ENCODE measurements around the gene PLGLB1. TPM values are rescaled to one million over a fixed set of nuclear protein-coding genes. Genes with fewer than 3 reads are reported as not detected.
"Not testable (repeated sequence)": the region's sequence is repeated elsewhere in the genome, so short reads cannot be mapped to it uniquely, and the experiment has no call there.

Gene PLGLB1
- polyA plus RNA-seq, 3 donors: 0.42 to 5.4 TPM; not detected in 1

GRCh38 chr2:87041321-87041978 is 19.8 kb upstream of the PLGLB1 start:
- H3K4me1 ChIP-seq (ENCODE audit: control insufficient read depth in 1 of 2, insufficient read depth in 2 of 2, low read length in 2 of 2); H3K27me3 Mint-ChIP-seq (ENCODE audit: low read depth in 3 of 3); H3K4me1 Mint-ChIP-seq; H3K27ac ChIP-seq (ENCODE audit: low read depth in 1 of 2, low read length in 2 of 2); H4K20me1 ChIP-seq (ENCODE audit: insufficient read depth, low read length); H3K27me3 ChIP-seq (ENCODE audit: control insufficient read depth in 2 of 2, insufficient read depth in 2 of 2, low read length in 2 of 2); H2AFZ ChIP-seq (ENCODE audit: insufficient read depth, low read depth, low read length, poor library complexity, severe bottlenecking); H3K36me3 ChIP-seq (replicated peaks in 1 of 2; ENCODE audit: control insufficient read depth in 1 of 2, insufficient read depth in 2 of 2, low read length in 2 of 2); H3K4me3 ChIP-seq (replicated peaks in 1 of 3; ENCODE audit: low read depth in 2 of 3, low read length in 3 of 3); H3K36me3 Mint-ChIP-seq; H3K79me2 ChIP-seq (ENCODE audit: insufficient read depth, low read length); H3K9ac ChIP-seq (ENCODE audit: insufficient read depth, low read length, poor library complexity, severe bottlenecking); DNase-seq; H3K9me3 Mint-ChIP-seq; H3K27ac Mint-ChIP-seq; H3K4me2 ChIP-seq (replicated peaks; ENCODE audit: extremely low read depth, low read length, poor library complexity, severe bottlenecking); H3K4me3 Mint-ChIP-seq; H3K9me3 ChIP-seq (replicated peaks in 1 of 2; ENCODE audit: control insufficient read depth in 1 of 2, insufficient read depth in 1 of 2, low read length in 2 of 2); intact Hi-C loops (cut with micrococcal nuclease): not testable (repeated sequence)
- no CpG with 5 or more reads among the region's 7 CpGs for WGBS (ENCODE audit: insufficient coverage)

- H3K4me1 ChIP-seq (ENCODE audit: control insufficient read depth in 1 of 2, insufficient read depth in 2 of 2, low read length in 2 of 2); H2AFZ ChIP-seq (ENCODE audit: insufficient read depth, low read depth, low read length, poor library complexity, severe bottlenecking); H3K27me3 Mint-ChIP-seq (ENCODE audit: low read depth in 3 of 3); H3K79me2 ChIP-seq (ENCODE audit: insufficient read depth, low read length); H3K9ac ChIP-seq (ENCODE audit: insufficient read depth, low read length, poor library complexity, severe bottlenecking); H3K36me3 ChIP-seq (replicated peaks in 1 of 2; ENCODE audit: control insufficient read depth in 1 of 2, insufficient read depth in 2 of 2, low read length in 2 of 2); H4K20me1 ChIP-seq (ENCODE audit: insufficient read depth, low read length); H3K4me1 Mint-ChIP-seq; H3K9me3 Mint-ChIP-seq; H3K4me3 Mint-ChIP-seq; H3K27ac ChIP-seq (ENCODE audit: low read depth in 1 of 2, low read length in 2 of 2); H3K4me2 ChIP-seq (replicated peaks; ENCODE audit: extremely low read depth, low read length, poor library complexity, severe bottlenecking); H3K9me3 ChIP-seq (replicated peaks in 1 of 2; ENCODE audit: control insufficient read depth in 1 of 2, insufficient read depth in 1 of 2, low read length in 2 of 2); H3K36me3 Mint-ChIP-seq; H3K27ac Mint-ChIP-seq; H3K27me3 ChIP-seq (ENCODE audit: control insufficient read depth in 2 of 2, insufficient read depth in 2 of 2, low read length in 2 of 2); DNase-seq; intact Hi-C loops (cut with micrococcal nuclease); H3K4me3 ChIP-seq (replicated peaks in 1 of 3; ENCODE audit: low read depth in 2 of 3, low read length in 3 of 3): not testable (repeated sequence)
Observed at GRCh38 chr2:87028607-87029006, 7.0 kb upstream of the PLGLB1 start.

- H3K27ac ChIP-seq (ENCODE audit: low read depth in 1 of 2, low read length in 2 of 2); H3K27me3 Mint-ChIP-seq (ENCODE audit: low read depth in 3 of 3); H3K36me3 Mint-ChIP-seq; DNase-seq; H3K9me3 Mint-ChIP-seq; H3K4me1 Mint-ChIP-seq; H3K9ac ChIP-seq (ENCODE audit: insufficient read depth, low read length, poor library complexity, severe bottlenecking); H3K79me2 ChIP-seq (ENCODE audit: insufficient read depth, low read length); H3K4me3 ChIP-seq (replicated peaks in 1 of 3; ENCODE audit: low read depth in 2 of 3, low read length in 3 of 3); H3K27me3 ChIP-seq (ENCODE audit: control insufficient read depth in 2 of 2, insufficient read depth in 2 of 2, low read length in 2 of 2); H3K4me1 ChIP-seq (ENCODE audit: control insufficient read depth in 1 of 2, insufficient read depth in 2 of 2, low read length in 2 of 2); intact Hi-C loops (cut with micrococcal nuclease); H3K4me2 ChIP-seq (replicated peaks; ENCODE audit: extremely low read depth, low read length, poor library complexity, severe bottlenecking); H3K9me3 ChIP-seq (replicated peaks in 1 of 2; ENCODE audit: control insufficient read depth in 1 of 2, insufficient read depth in 1 of 2, low read length in 2 of 2); H3K27ac Mint-ChIP-seq; H3K4me3 Mint-ChIP-seq; H3K36me3 ChIP-seq (replicated peaks in 1 of 2; ENCODE audit: control insufficient read depth in 1 of 2, insufficient read depth in 2 of 2, low read length in 2 of 2); H2AFZ ChIP-seq (ENCODE audit: insufficient read depth, low read depth, low read length, poor library complexity, severe bottlenecking); H4K20me1 ChIP-seq (ENCODE audit: insufficient read depth, low read length): not testable (repeated sequence)
- no CpG with 5 or more reads among the region's 1 CpG for WGBS (ENCODE audit: insufficient coverage)
Observed at GRCh38 chr2:87026816-87027215, 5.2 kb upstream of the PLGLB1 start.

- H3K4me2 ChIP-seq (replicated peaks; ENCODE audit: extremely low read depth, low read length, poor library complexity, severe bottlenecking); H3K4me3 ChIP-seq (replicated peaks in 1 of 3; ENCODE audit: low read depth in 2 of 3, low read length in 3 of 3); H3K27me3 ChIP-seq (ENCODE audit: control insufficient read depth in 2 of 2, insufficient read depth in 2 of 2, low read length in 2 of 2); H4K20me1 ChIP-seq (ENCODE audit: insufficient read depth, low read length); intact Hi-C loops (cut with micrococcal nuclease); H3K9me3 Mint-ChIP-seq; H3K79me2 ChIP-seq (ENCODE audit: insufficient read depth, low read length); H3K9me3 ChIP-seq (replicated peaks in 1 of 2; ENCODE audit: control insufficient read depth in 1 of 2, insufficient read depth in 1 of 2, low read length in 2 of 2); H3K9ac ChIP-seq (ENCODE audit: insufficient read depth, low read length, poor library complexity, severe bottlenecking); H2AFZ ChIP-seq (ENCODE audit: insufficient read depth, low read depth, low read length, poor library complexity, severe bottlenecking); H3K4me3 Mint-ChIP-seq; H3K4me1 Mint-ChIP-seq; H3K27ac ChIP-seq (ENCODE audit: low read depth in 1 of 2, low read length in 2 of 2); DNase-seq; H3K4me1 ChIP-seq (ENCODE audit: control insufficient read depth in 1 of 2, insufficient read depth in 2 of 2, low read length in 2 of 2); H3K36me3 ChIP-seq (replicated peaks in 1 of 2; ENCODE audit: control insufficient read depth in 1 of 2, insufficient read depth in 2 of 2, low read length in 2 of 2); H3K27ac Mint-ChIP-seq; H3K36me3 Mint-ChIP-seq; H3K27me3 Mint-ChIP-seq (ENCODE audit: low read depth in 3 of 3): not testable (repeated sequence)
- WGBS (ENCODE audit: insufficient coverage): no CpG with 5 or more reads among the region's 6 CpGs
Observed at GRCh38 chr2:87025927-87026326, 4.3 kb upstream of the PLGLB1 start.

Measured in CD14-positive monocyte (primary cell).